Hepatocyte (in vitro differentiated cells): ENCODE results near the gene VPS18.

ENCODE experiments used
- CTCF ChIP-seq: fragments of 200-600 bp; sonication (generic); IDR thresholded peaks from 2 replicates; pipeline ENCODE4 v1.5.1; 2016; ENCODE audit warnings: antibody characterized with exemption, mild to moderate bottlenecking; ENCODE audit not compliant: poor library complexity
- EZH2phosphoT487 ChIP-seq: fragments of 200-600 bp; sonication (generic); IDR thresholded peaks from one replicate; pipeline ENCODE4 v1.6.1; 2018; ENCODE audit warnings: antibody characterized with exemption, mild to moderate bottlenecking, low read depth, moderate library complexity; ENCODE audit not compliant: unreplicated experiment, severe bottlenecking

- no peak for TF ChIP-seq CTCF
- TF ChIP-seq EZH2phosphoT487 = no peak
Observed at GRCh38 chr15:40878785-40879184, 15.5 kb upstream of the VPS18 start.
